TTC549 (cell line): ENCODE results near the gene VAT1L.
"Not testable (repeated sequence)": the region's sequence is repeated elsewhere in the genome, so short reads cannot be mapped to it uniquely, and the experiment has no call there.

Source experiments
- FAIRE-seq: peaks from 2 replicates; lab custom pipeline; 2012; peaks lifted over from hg19 to GRCh38; lab: Jason Lieb, UNC

The VAT1L gene

DNA sequence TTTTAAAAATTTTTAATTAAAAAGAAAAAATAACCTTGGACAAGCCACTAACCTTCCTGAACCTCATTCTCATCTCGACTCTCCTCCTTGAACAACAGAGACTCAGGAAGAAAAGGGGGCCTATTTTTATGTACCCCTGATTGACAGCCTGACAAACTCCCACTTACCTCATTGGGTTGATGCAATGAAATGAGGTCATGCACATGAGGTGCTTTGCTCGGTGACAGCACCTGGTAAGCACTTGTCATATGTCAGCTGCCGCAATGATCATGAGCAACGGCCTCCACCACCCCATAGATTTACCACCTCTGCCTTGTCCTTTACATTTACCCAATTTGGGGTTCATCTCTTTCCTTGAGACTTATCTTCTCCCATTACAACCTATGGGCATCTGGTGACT lies 167.9 kb downstream of the VAT1L start:
- FAIRE-seq, result no peak

DNA sequence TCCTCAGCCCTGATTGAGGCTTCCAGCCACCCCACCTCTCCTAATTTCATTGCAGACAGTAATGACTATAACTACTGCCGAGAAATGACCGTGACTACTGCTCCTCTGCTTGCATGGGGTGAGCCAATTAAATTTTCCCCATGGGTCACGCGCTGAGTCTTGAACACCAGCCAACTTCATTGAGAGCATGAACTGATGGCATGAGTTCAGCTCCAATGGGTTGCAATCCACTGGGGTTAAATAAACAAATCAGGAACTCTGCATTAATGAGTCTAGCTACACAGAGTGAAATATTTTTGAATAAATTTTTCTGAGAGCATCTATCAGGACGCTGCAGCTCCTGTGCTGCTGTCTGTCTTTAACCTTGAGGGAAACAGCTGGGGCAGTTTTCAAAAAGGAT lies 172.4 kb downstream of the VAT1L start:
- no peak for FAIRE-seq

DNA sequence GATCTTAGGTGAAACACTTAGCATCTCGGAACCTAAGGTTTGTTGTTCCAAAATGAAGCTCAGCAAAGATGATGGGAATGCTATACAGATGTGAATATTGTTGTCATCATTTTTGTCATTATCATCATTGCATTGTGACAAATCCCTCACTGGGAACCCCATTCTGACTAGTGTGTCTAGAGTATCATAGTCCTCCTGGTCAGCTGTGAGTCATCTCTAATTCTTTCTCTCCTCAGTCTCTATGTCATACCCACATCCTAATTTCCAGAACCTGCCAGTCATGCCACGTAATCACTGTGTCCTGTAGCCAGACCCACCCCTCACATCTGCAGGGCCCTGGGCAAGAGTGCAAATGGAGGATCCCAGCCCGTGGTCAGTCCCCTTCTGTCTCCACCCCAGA lies 173.4 kb downstream of the VAT1L start:
- FAIRE-seq, result no peak

DNA sequence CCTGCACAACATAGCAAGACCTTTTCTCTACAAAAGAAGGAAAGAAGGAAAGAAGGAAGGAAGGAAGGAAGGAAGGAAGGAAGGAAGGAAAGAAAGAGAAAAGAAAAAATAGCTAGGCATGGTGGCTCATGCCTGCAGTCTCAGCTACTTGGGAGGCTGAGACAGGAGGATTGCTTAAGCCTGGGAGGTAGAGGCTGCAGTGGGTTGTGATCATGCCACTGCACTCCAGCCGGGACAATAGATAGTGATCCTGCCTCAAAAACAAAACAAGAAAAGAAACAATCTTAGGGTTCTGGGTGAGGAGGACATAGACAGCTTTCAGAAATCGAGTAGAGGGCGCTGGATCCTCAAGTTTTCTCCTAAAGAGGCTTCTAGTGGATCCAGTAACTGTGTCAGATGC lies 174.3 kb downstream of the VAT1L start:
- FAIRE-seq, result no peak

DNA sequence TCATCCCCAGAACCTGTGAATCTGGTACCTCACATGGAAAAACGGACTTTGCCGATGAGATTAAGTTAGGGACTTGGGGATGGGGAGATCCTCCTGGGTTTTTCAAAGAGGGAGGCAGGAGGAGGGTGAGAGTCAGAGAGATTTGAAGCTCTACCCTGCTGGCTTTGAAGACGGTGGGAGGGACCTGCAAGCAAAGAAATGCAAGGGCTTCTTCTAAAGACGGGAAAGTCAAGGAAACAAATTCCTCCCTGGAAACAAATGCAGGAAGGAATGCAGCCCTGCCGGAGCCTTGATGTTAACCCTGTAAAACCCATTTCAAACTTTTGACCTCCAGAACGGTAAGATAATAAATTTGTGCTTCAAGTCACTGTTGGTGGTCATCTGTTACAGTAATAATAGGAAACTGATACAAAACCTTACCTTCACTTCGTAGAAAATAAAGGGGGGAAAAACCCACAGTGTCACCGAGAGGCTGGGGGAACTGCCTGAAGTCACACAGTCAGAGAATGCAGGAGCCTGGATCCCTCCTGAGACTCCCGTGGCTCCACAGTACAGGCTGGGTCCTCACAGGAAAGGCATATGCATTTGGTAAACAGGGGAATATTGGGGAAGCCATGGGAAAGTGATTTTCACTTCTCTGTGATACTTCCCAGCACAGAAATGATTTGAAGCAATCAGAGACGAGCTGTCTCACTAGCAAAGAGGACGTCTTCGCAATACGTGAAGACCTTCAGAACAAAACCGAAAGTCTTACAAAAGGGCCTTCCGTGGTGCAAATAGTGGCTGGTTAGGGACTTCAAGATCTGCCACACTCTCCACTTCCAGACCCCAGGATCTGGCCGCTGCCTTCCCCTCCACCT lies 175.1 kb downstream of the VAT1L start:
- no peak for FAIRE-seq

DNA sequence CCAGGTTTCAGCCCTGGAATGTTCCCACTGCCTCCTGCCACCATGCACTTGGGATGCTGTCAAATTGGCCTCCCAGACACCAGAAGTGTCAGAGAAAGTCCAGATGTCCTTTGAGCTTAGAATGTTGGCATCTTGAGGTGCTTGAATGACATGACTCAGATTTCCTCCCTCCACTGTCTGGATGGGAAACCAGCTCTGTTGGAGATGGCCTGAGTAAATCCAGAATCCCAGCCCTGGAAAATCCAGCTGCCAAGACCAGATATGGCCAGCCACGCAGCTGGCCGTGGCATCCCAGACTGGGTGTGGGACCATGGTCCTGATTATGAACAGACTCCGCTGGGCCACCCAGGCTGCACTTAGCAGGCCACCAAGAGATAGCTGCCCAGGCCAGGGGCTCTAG lies 177.0 kb downstream of the VAT1L start:
- no peak for FAIRE-seq

DNA sequence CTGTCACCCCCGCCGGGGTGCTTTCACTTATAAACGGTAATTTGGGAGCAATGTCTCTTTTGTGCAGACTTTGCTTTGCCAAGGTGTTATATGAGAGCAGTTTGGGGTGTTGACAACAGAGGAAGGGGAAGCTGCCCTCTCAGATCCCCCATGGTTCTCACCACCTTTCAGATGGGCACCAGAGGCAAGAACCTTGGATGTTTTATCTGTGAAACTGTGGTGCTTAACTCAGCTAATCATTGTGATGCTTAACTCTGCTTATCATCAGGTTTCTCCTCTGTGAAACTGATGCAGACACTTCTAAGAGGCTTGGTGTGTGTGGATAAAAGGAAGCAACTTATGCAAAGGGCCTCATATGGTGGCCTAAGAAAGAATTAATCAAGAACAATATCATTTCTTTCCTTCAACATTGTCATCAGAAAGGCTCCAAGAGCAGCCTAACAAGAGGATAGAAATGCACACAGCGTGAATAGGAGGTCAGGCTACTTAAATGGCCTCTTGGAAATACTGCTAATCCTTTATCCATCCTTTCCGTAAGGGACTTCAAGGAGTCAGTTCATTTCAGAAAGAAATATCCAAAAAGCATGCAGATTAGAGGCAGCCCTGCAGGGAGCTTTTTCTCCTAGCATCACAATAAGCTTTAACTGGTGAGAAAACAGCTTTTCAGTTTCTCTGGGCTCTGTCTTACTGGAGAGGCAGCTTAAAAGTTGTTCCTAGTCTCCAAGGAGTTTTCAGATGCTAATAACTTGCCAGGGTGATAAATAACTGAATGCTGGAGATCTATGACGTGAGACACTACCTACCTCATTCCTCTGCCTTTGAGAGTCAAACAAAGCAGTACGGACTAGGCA lies 178.9 kb downstream of the VAT1L start:
- no peak for FAIRE-seq

DNA sequence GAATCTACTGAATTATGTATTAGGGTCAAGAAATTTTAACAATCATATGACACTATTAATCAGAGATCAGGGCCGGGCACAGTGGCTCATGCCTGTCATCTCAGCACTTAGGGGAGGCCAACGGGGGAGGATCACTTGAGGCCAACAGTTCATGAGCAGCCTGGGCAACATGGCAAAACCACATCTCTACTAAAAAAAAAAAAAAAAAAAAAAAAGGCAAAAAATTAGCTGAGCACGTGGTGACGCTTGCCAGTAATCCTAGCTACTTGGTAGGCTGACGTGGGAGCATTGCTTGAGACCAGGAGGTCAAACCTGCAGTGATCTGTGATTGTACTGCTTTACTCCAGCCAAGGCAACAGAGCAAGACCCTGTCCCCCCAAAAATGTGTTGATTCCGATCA lies 181.5 kb downstream of the VAT1L start:
- no peak for FAIRE-seq

DNA sequence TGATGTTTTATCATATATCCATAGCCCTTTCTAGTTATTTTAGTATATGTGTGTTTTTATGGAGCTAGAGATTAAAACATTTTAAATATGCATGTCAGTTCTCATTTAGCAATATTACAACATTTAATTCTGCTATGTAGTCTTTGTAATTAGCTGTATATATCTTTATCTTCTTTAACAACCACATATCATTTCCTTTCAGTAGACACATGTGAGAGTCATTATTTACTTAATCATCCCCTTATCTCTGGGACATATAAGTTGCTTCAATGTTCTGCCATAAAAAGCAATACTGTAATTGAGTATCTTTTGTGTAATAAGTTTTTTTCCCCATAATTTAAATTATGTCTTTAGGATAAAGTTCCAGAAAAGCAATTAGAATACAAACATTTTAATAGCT lies 182.0 kb downstream of the VAT1L start:
- no peak for FAIRE-seq

DNA sequence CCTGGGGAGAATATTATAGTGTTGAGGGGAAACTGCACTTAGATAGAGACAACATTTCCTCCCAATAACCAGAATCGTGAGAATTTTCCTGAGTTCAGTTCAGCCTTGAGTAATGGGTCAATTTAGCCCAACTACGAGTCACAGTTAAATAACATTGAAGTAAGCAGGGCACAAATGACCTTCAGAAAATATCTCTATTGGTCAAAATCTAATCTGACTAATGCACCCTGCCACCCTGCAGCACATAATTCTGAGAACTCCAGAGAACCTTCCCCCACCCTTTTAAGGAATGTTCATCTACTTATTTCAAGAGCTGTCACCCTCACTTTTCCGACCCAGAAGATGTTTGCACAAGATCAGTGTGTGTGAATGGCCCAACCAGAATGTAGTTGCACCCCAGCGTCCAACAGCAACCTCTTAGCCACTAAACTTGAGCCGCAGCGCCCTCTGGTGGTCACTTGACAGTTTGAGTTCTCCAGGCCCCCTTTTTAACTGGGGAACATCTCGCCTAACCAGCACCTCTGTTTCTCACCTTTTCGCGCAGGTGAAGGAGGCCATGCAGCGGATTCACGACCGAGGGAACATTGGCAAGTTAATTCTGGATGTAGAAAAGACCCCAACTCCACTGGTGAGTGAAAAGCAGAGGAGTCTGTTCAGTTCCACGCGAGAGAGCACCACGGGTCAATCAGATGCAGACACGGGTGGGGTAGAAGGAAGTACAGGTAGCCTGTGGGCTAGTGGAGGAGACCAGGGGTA lies 183.1 kb downstream of the VAT1L start:
- FAIRE-seq, result no peak

DNA sequence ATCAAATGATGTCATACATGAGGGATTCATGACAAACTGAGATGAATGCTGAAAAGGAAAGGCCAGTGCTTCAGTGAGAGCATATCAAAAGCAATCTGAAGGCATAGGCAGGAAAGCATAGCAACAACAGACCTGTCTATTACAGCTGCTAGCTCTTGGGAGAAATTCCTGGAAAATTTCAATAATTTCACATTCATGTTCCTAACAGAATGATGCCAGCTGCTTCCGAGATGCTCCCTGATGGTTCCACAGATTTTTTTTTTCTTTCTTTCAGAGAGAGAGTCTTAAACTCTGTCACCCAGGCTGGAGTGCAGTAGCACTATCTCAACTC lies 183.7 kb downstream of the VAT1L start:
- FAIRE-seq, result no peak

DNA sequence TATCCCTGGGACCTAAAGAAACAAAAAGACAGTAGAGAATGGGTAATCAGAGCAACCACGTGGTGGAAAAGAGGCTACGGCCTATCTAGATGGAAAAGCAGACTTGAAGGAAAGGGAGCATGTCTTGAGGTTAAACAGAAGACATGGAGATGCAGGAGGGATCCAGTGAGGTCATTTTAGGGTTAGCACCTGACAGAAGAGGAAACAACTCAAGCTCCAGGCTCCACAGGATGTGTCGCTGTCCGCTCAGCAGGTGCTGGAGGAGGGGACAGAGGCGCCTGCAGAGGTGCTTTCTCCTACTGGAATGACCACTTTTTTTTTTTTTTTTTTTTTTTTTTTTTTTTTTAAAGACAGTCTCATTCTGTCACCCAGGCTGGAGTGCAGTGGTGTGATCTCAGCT lies 186.5 kb downstream of the VAT1L start:
- no peak for FAIRE-seq

DNA sequence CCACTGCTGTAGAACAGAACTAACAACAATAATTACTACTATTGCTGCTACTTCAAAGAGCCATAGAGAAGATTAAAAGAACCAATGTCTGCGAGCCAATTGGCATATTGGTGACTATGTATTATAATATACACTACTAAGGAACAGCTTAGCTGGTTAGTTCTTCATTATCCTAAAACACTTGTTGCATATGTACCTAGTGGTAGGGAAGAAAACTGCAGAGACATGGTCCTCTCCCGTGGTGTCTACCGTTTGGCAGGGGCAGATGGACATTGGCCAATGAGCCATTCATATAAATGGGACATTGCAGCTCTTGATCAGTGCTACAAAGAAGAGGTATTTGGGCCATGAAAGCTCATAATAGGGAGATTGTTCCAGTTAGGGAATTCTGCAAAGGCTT lies 187.6 kb downstream of the VAT1L start:
- FAIRE-seq, result no peak

DNA sequence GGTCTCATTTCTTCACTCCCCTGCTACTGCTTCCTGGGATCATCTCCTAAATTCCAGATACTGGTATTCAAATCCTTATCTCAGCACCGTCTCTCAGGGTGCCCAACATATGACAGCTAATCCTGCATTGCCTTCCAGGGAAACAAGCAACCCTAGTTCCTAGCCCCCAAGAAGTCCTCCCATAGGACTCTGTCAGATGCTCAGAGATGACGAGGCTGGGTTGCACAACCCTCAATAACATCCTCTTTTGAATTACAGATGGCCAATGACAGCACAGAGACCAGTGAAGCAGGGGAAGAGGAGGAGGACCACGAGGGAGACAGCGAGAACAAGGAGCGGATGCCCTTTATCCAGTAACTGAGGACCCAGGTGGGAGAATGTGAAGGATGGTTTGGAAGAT lies 189.0 kb downstream of the VAT1L start:
- no peak for FAIRE-seq

DNA sequence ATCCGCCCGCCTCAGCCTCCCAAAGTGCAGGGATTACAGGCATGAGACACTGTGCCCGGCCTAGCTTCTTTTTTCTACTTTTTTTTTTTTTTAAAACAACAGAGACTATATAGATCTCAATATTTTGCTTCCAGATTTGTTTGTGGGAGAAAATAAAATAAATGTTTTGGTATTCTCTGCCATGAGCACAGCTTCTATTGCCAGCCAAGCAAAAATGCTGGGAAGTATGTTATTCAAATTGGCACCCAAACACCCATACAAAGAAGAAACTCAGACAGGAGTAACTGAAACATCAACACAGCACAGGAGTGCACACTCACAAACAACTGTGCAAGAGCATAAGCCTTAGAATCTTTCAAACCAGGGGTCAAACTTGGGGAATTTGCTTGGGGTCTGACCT lies 196.7 kb downstream of the VAT1L start:
- FAIRE-seq, result no peak

DNA sequence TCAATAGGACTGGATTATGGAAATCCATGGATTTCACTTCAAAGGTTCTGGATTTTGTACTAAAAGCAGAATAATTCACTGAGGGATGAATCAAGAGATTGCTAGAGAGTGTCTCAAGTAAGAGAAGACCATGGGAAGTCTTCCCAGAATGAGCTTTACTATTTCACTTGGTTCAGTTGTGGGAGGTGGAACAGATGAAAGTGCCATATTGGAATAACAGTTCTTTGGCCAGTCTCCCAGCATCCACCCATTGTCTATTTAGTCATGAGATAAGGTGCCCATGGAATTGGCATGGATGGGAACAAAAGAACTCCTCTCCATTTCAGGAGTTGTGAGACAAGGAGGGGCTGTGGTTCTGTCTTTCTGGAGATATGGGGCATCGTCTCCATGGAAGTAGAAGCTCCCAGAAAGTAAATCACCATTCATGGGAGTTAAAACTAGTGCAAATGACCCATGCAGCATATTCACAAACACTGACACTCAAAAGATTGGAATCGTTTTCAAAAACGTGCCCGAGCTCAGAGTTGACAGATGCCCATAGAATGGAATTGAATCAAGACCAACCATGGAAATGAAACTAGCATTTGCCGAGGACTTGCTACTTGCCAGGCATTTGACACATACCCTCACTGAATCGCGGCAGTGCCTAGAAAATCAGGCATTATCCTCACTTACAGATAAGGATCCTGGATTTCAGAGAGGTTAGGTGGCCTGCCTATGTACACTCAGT lies 197.8 kb downstream of the VAT1L start:
- no peak for FAIRE-seq

DNA sequence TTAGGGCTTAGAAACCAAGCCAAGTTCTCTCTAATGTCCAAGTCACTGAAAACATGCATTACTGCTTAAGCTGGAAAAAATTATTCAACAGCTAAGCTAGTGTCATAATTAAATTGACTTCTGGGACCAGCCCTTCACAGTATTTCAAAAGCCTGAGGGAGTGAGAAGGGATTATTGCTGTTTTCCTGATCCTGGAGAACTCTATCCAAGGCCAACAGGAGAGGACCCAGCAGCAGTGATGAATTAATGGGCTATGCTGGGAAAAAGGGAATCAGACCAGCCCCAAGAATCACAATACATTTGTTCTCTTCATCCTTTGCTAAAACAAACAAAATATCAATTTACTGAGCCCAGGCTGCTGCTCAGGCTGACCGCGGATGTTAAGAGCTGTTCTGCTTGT lies 199.4 kb downstream of the VAT1L start:
- FAIRE-seq, result no peak

DNA sequence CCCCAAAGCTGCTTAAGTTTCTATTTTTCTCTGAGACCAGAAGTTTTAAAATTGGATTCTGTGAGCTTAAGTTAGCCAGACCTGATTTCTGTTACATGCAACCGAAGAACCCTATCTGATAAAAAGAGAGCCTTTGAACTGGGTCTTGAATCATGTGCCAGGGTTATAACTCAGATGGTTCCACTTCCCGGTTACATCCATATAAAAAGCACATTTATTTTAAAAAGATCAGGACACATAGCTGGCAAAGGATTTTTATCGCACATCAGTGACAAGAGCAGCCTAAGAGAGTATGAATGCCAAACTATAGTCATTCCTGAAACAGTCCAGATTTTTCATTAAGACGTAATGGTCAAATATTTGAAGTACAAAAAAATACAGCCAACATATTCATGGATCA lies 201.5 kb downstream of the VAT1L start:
- FAIRE-seq, result no peak

DNA sequence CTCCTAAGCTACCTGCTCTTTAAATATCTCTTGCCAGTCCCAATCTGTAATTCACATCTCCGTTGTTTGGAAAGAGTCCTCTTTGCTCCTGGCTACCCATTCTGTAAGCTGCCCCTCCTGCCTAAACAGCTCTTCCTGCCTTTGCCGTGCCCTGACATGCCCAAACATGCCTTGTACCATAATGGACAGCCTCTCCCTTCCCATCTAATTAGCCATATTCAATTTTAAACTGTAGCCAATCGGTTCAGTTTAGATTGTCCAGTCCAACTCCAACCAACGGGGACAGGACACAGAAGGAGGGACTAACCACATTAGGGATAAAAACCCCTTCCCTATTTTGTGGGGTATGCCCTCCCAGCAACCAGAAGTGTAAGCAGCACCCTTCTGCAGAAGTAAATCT lies 203.3 kb downstream of the VAT1L start:
- FAIRE-seq, result no peak

DNA sequence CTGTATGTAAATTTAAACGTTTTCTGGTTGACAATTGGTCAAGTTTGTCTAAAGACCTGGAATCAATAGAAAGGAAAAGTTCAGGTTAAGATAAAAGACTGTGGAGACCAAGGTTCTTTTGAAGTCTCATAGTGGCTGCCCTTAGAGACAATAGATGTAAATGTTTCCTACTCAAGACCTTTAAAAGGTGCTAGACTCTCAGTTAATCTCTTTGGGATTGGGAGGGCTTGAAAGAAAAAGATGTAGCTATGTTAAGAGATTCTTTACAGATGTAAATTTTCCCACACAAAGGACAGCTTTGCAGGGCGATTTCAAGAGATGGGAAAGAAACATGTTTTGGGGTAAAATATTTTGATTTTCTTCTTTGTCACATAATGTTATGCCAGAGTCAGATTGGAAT lies 204.0 kb downstream of the VAT1L start:
- not testable (repeated sequence) for FAIRE-seq

DNA sequence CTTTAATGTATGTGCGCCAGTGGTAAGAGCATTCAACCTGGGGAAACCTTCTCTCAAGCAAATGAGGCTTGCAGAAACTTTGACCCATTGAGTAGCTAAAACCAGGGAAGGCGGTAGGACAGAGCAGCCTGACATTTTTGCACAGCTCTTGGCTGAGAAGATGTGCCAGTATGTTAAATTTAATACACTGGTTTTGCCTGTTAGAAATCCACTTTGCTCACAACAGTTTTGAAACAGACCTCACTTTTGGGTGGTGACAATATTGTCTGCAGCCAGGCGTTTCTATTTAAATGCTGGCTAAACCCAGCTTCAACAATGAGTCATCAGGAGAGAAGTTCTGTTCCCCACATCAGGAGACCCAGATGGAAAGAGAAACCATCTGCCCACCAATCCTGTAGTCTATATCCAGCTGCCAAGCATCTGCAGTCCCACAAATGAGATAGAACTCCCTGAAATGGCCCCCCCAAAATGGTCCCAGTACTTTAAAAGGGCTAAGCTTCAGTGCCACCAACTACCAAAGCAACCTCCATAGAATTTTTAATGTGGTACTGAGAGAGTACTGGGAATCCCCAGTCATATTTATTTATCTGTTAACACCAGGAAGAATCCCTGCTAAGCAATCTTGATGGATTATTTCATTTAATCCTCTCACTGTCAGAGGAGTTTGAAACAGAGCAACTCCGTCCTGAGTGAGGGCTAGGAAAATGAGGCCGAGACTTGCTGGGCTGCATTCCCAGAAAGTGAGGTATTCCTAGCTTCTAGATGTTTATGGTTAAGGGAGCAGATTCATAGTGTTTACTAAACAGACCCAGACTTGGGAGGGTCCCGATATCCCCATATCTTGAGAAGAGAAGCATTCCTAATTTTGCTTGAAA lies 205.0 kb downstream of the VAT1L start:
- no peak for FAIRE-seq
